ENCODE measurements around the gene PCLAF. TPM values are rescaled to one million over a fixed set of nuclear protein-coding genes. Genes with fewer than 3 reads are reported as not detected.

PCLAF gene, protein sequence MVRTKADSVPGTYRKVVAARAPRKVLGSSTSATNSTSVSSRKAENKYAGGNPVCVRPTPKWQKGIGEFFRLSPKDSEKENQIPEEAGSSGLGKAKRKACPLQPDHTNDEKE
- total RNA-seq (57.6 TPM), polyA plus RNA-seq (22.8 TPM)
- long read RNA-seq, donor 1, transcript PCLAF-201 (4 exons, 2,194 nt): major isoform, 17 of 28 reads
- long read RNA-seq, donor 1, transcript PCLAF-202 (3 exons, 911 nt): minor isoform, 11 of 28 reads
- long read RNA-seq, donor 1, partial matches to known transcripts: 0 of 28 reads
- long read RNA-seq, donor 1, other reads (novel, unspliced or antisense): 0 of 28 reads
- long read RNA-seq, donor 2: 0 reads
- long read RNA-seq, donor 3, transcript PCLAF-201 (4 exons, 2,194 nt): major isoform, 217 of 316 reads
- long read RNA-seq, donor 3, transcript PCLAF-202 (3 exons, 911 nt): minor isoform, 86 of 316 reads
- long read RNA-seq, donor 3, transcript PCLAF-204 (3 exons, 689 nt): minor isoform, 9 of 316 reads
- long read RNA-seq, donor 3, partial matches to known transcripts: 0 of 316 reads
- long read RNA-seq, donor 3, other reads (novel, unspliced or antisense): 0 of 316 reads
- long read RNA-seq, donor 4, transcript PCLAF-201 (4 exons, 2,194 nt): major isoform, 54 of 71 reads
- long read RNA-seq, donor 4, transcript PCLAF-202 (3 exons, 911 nt): minor isoform, 15 of 71 reads
- long read RNA-seq, donor 4, partial matches to known transcripts: 0 of 71 reads
- long read RNA-seq, donor 4, other reads (novel, unspliced or antisense): 0 of 71 reads
- long read RNA-seq, donor 5, transcript PCLAF-204 (3 exons, 689 nt): minor isoform, 7 of 308 reads
- long read RNA-seq, donor 5, transcript PCLAF-201 (4 exons, 2,194 nt): major isoform, 226 of 308 reads
- long read RNA-seq, donor 5, transcript PCLAF-202 (3 exons, 911 nt): minor isoform, 73 of 308 reads
- long read RNA-seq, donor 5, partial matches to known transcripts: 0 of 308 reads
- long read RNA-seq, donor 5, other reads (novel, unspliced or antisense): 0 of 308 reads
- long read RNA-seq, donor 6, transcript PCLAF-201 (4 exons, 2,194 nt): major isoform, 72 of 102 reads
- long read RNA-seq, donor 6, transcript PCLAF-202 (3 exons, 911 nt): minor isoform, 28 of 102 reads
- long read RNA-seq, donor 6, partial matches to known transcripts: 0 of 102 reads
- long read RNA-seq, donor 6, other reads (novel, unspliced or antisense): 0 of 102 reads
- long read RNA-seq, donor 7, transcript PCLAF-202 (3 exons, 911 nt): minor isoform, 42 of 198 reads
- long read RNA-seq, donor 7, transcript PCLAF-201 (4 exons, 2,194 nt): major isoform, 151 of 198 reads
- long read RNA-seq, donor 7, partial matches to known transcripts: 0 of 198 reads
- long read RNA-seq, donor 7, other reads (novel, unspliced or antisense): 0 of 198 reads
- long read RNA-seq, donor 8, transcript PCLAF-202 (3 exons, 911 nt): minor isoform, 13 of 54 reads
- long read RNA-seq, donor 8, transcript PCLAF-201 (4 exons, 2,194 nt): major isoform, 41 of 54 reads
- long read RNA-seq, donor 8, partial matches to known transcripts: 0 of 54 reads
- long read RNA-seq, donor 8, other reads (novel, unspliced or antisense): 0 of 54 reads
- long read RNA-seq, donor 9, transcript PCLAF-202 (3 exons, 911 nt): minor isoform, 31 of 117 reads
- long read RNA-seq, donor 9, transcript PCLAF-201 (4 exons, 2,194 nt): major isoform, 84 of 117 reads
- long read RNA-seq, donor 9, partial matches to known transcripts: 0 of 117 reads
- long read RNA-seq, donor 9, other reads (novel, unspliced or antisense): 0 of 117 reads
- long read RNA-seq, donor 10, transcript PCLAF-202 (3 exons, 911 nt): minor isoform, 43 of 128 reads
- long read RNA-seq, donor 10, transcript PCLAF-201 (4 exons, 2,194 nt): major isoform, 82 of 128 reads
- long read RNA-seq, donor 10, partial matches to known transcripts: 0 of 128 reads
- long read RNA-seq, donor 10, other reads (novel, unspliced or antisense): 0 of 128 reads

DNA sequence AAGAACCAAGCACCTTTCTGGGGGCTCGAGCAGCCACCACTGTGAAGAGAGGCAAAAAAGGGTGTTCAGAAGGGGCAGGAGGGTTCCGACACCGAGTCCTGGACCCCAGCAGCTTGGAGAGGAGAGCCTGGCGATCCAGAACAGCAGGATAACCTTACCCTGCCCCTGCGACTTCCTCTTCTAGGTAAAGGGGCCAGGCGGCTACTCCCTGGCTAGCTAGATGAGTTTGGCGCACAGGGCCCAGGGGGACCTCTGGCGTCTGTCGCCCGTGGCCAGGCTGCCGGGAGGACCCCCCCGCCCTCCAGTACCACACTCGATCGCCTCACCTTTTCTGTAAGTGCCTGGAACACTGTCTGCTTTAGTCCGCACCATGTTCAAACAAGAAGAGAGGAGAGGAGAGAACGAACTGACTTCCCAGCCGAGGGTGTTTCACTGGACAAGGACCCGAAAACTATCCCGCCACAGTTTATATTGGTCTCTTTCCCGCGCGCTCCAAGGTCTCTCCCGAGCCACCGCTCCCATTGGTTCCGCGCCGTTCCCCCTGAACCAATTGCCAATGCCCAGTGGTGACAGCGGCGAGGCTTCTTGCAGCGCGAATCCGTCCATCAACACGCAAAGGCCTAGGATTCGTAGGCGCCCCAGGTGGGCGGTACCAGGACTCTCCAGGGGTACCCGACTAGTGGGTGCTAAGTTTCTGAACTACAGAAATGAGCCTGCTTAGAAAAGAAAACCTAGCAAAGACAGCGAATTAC, at the start of gene PCLAF:
TSS of gene PCLAF (minus strand) at position 442 of the 752 bp plus-strand sequence. CDS start at position 372, 70 bp downstream.
- Histone ChIP-seq H3K27ac (ENCODE audit: low read depth in 1 of 2, low read length in 1 of 2) (peak within 1 kb of the TSS in 1 of 2 donors; percentile 55), H3K4me1 (ENCODE audit: control insufficient read depth in 2 of 2, insufficient read depth in 2 of 2, low read length in 2 of 2) (peaks cover 4 to 17% of the 10 kb centered on the region in 2 donors), H3K4me3 (ENCODE audit: low read length in 2 of 2) (peak within 1 kb of the TSS; percentile 66 to 69), H3K36me3 (ENCODE audit: control insufficient read depth in 2 of 2, insufficient read depth in 2 of 2, low read length in 1 of 2) (peaks cover 3% of the 10 kb centered on the region in 2 donors), H3K27me3 (ENCODE audit: control insufficient read depth in 2 of 2, insufficient read depth in 1 of 2, low read length in 1 of 2) (no peaks in the 10 kb centered on the region), H3K9me3 (ENCODE audit: control insufficient read depth in 2 of 2, insufficient read depth in 1 of 2, low read length in 1 of 2) (peaks cover 0 to 3% of the 10 kb centered on the region in 2 donors)
- peak; percentile 82 to 97 (median 92) for DNase-seq (ENCODE audit: low read depth in 6 of 9, low spot score in 9 of 9)
- under 1% methylated on average over 38 of the region's 38 CpGs for WGBS

DNA sequence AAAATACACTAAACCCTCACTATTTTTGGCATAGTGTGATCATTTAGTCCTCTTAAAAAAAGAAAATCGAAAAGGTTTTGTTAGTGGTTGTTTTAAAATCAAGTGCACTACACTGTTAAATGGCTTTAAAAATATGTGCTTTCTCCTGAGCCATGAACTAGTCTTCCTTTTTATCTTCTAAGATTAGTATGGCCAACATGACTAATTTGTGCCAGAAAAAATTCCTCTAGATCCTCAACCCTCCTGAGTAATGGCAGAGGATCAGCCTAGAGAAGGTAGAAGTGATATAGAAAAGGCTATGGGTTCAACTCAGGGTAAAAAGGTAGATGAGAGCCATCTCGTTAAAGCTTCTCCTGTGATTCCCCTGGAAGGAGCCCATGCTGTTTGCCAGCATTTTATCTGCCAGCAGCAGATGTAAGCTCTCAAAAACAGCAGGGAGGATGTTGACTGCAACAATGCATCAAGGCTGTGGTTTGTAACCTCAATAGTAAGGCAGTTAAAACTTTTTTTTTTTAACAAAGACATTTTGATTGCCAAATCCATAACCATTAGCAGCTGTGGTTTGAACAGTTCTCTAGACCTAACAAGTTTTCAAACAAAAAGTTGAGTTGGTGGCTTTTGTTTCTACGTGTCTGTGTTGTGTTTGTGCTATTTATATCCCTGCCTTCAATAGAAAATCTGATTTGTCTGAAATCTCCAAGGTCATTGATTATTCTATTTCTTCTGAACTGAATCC, 48.9 kb upstream of the PCLAF start:
- 2% methylated on average over 3 of the region's 3 CpGs for WGBS
- H3K4me1 ChIP-seq (ENCODE audit: control insufficient read depth in 2 of 2, insufficient read depth in 2 of 2, low read length in 2 of 2): peaks cover 7 to 12% of the 10 kb centered on the region in 2 donors
- H3K36me3 ChIP-seq (ENCODE audit: control insufficient read depth in 2 of 2, insufficient read depth in 2 of 2, low read length in 1 of 2): peaks cover 4 to 24% of the 10 kb centered on the region in 2 donors

DNA sequence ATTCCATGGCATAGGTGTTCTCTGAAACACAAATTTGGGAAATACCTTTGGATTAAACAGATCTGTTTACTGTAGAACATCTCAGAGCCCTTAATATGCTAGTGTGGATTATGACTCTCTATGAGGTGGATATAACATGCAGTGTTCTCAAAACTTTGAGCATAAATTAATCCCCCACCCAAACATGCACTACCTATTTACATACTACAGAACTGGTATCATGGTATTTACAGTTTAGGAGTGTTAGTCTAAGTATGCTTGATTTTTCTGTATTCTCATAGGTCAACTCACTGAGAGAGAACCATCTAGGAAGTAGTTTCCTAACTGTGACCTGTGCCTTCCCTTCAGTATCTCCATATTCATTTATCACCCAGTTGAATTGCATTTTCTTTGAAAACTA, 48.2 kb upstream of the PCLAF start:
- H3K36me3 ChIP-seq (ENCODE audit: control insufficient read depth in 2 of 2, insufficient read depth in 2 of 2, low read length in 1 of 2): peaks cover 8 to 29% of the 10 kb centered on the region in 2 donors
- no peak overlapping the region for H3K4me3 ChIP-seq (ENCODE audit: low read length in 2 of 2)
- peak overlapping the region; percentile 18 to 59 for H3K27ac ChIP-seq (ENCODE audit: low read depth in 1 of 2, low read length in 1 of 2)
- H3K27me3 ChIP-seq (ENCODE audit: control insufficient read depth in 2 of 2, insufficient read depth in 1 of 2, low read length in 1 of 2): no peaks in the 10 kb centered on the region
- H3K9me3 ChIP-seq (ENCODE audit: control insufficient read depth in 2 of 2, insufficient read depth in 1 of 2, low read length in 1 of 2): no peaks in the 10 kb centered on the region
- H3K4me1 ChIP-seq (ENCODE audit: control insufficient read depth in 2 of 2, insufficient read depth in 2 of 2, low read length in 2 of 2): peaks cover 7 to 12% of the 10 kb centered on the region in 2 donors
- DNase-seq (ENCODE audit: low read depth in 6 of 9, low spot score in 9 of 9): no peak

More for the DNA sequence above, 48.9 kb upstream of the PCLAF start:
- H3K27me3 ChIP-seq (ENCODE audit: control insufficient read depth in 2 of 2, insufficient read depth in 1 of 2, low read length in 1 of 2): no peaks in the 10 kb centered on the region
- DNase-seq (ENCODE audit: low read depth in 6 of 9, low spot score in 9 of 9): peak in 8 of 9 donors; percentile 26 to 86 (median 58)
- H3K4me3 ChIP-seq (ENCODE audit: low read length in 2 of 2): no peak overlapping the region
- peak overlapping the region; percentile 1 to 82 for H3K27ac ChIP-seq (ENCODE audit: low read depth in 1 of 2, low read length in 1 of 2)
- H3K9me3 ChIP-seq (ENCODE audit: control insufficient read depth in 2 of 2, insufficient read depth in 1 of 2, low read length in 1 of 2): no peaks in the 10 kb centered on the region

DNA sequence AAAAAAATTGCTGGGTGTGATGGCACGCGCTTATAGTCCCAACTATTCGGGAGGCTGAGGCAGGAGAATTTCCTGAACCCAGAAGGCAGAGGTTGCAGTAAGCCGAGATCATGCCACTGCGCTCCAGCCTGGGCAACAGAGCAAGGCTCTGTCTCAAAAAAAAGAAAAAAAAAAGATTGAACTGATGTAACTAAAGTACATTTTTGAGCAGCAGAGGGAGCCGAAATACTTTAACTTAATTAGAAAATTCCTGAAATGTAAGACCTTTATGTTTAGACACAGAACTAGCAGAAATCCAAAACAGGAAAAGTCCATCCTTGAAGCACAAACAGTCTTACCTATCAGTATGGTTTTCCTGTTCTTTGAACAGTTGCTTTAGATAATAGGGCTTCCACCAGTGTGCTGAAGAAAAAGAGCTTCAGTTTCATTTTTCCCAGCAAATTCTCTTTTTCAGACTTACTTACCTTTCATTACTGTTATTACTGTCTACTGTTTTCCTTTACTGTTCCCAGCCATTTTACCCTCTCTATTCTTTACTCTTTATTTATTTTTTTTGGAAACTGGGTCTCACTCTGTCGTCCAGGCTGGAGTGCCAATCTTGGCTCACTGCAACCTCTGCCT, 45.7 kb upstream of the PCLAF start:
- H3K27ac ChIP-seq (ENCODE audit: low read depth in 1 of 2, low read length in 1 of 2): no peak overlapping the region
- no peaks in the 10 kb centered on the region for H3K9me3 ChIP-seq (ENCODE audit: control insufficient read depth in 2 of 2, insufficient read depth in 1 of 2, low read length in 1 of 2)
- H3K27me3 ChIP-seq (ENCODE audit: control insufficient read depth in 2 of 2, insufficient read depth in 1 of 2, low read length in 1 of 2): no peaks in the 10 kb centered on the region
- H3K4me1 ChIP-seq (ENCODE audit: control insufficient read depth in 2 of 2, insufficient read depth in 2 of 2, low read length in 2 of 2): peaks cover 7 to 12% of the 10 kb centered on the region in 2 donors
- H3K36me3 ChIP-seq (ENCODE audit: control insufficient read depth in 2 of 2, insufficient read depth in 2 of 2, low read length in 1 of 2): peaks cover 8 to 37% of the 10 kb centered on the region in 2 donors
- no peak overlapping the region for H3K4me3 ChIP-seq (ENCODE audit: low read length in 2 of 2)
- DNase-seq (ENCODE audit: low read depth in 6 of 9, low spot score in 9 of 9): peak in 2 of 9 donors; percentile 10 to 51
- WGBS: 85% methylated on average over 7 of the region's 7 CpGs

DNA sequence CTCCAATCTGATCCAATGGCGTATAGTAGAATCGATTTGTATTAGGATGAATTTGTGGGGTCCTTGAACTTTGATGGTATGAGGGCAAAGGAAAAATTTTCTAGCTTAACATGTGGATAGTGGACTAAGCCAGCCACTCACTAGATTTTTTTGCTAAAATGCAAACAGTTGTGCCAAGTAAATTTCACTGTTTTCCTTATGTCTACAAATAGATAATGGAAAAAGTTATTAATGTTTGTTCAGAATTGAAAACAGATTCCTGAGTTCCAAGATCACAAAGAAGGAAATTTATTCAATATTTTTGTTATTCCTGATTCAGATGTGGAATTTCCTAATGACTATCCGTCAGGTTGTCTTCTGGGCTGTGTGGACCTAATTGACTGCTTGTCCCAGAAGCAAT, 44.0 kb upstream of the PCLAF start:
- Histone ChIP-seq H3K9me3 (ENCODE audit: control insufficient read depth in 2 of 2, insufficient read depth in 1 of 2, low read length in 1 of 2) (no peaks in the 10 kb centered on the region), H3K4me1 (ENCODE audit: control insufficient read depth in 2 of 2, insufficient read depth in 2 of 2, low read length in 2 of 2) (peaks cover 5 to 9% of the 10 kb centered on the region in 2 donors), H3K36me3 (ENCODE audit: control insufficient read depth in 2 of 2, insufficient read depth in 2 of 2, low read length in 1 of 2) (peaks cover 18 to 47% of the 10 kb centered on the region in 2 donors), H3K4me3 (ENCODE audit: low read length in 2 of 2) (no peak overlapping the region), H3K27me3 (ENCODE audit: control insufficient read depth in 2 of 2, insufficient read depth in 1 of 2, low read length in 1 of 2) (no peaks in the 10 kb centered on the region), H3K27ac (ENCODE audit: low read depth in 1 of 2, low read length in 1 of 2) (no peak overlapping the region)
- no peak for DNase-seq (ENCODE audit: low read depth in 6 of 9, low spot score in 9 of 9)
- WGBS: 96% methylated on average over 3 of the region's 3 CpGs

DNA sequence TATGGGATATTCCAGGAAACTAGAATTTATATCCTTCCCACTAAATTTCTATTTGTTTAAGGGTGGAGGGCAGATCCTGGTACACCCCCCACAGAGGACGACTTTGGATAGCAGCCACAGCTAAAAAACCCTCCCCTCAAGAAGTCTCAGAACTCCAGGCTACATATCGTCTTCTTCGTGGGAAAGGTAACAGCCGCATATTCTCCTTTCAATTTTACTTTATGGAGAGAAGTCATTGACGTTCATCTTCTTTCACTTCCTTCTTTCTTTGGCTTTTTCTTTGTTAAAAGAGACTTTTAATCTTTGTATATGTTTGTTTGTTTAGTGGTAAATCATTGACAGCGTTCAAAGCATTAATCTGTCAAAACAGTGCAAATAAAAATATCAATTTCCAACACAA, 42.7 kb upstream of the PCLAF start:
- no peaks in the 10 kb centered on the region for H3K27me3 ChIP-seq (ENCODE audit: control insufficient read depth in 2 of 2, insufficient read depth in 1 of 2, low read length in 1 of 2)
- H3K27ac ChIP-seq (ENCODE audit: low read depth in 1 of 2, low read length in 1 of 2): no peak overlapping the region
- WGBS: 88% methylated on average over 6 of the region's 6 CpGs
- peaks cover 0 to 6% of the 10 kb centered on the region in 2 donors for H3K4me1 ChIP-seq (ENCODE audit: control insufficient read depth in 2 of 2, insufficient read depth in 2 of 2, low read length in 2 of 2)
- peaks cover 18 to 47% of the 10 kb centered on the region in 2 donors for H3K36me3 ChIP-seq (ENCODE audit: control insufficient read depth in 2 of 2, insufficient read depth in 2 of 2, low read length in 1 of 2)
- no peak overlapping the region for H3K4me3 ChIP-seq (ENCODE audit: low read length in 2 of 2)
- no peaks in the 10 kb centered on the region for H3K9me3 ChIP-seq (ENCODE audit: control insufficient read depth in 2 of 2, insufficient read depth in 1 of 2, low read length in 1 of 2)
- no peak for DNase-seq (ENCODE audit: low read depth in 6 of 9, low spot score in 9 of 9)

DNA sequence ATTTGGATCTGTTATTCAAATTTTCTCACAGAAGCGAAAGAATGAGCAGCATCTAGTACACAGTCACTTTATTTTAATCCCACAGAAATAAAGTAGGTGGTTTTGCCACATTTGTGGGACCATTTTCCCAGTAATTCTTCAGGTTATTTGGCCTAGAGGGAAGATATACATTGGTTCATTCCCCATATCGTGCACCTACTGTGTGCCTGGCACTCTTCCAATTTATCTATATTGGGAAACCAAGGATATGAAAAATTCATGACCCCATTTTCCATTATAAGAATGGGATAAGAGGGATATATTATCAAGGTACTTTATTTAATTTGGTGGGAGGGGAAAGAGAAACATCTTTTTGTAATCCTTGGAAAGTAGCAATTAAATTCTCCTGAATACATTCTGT, 41.5 kb upstream of the PCLAF start:
- Histone ChIP-seq H3K4me3 (ENCODE audit: low read length in 2 of 2) (no peak overlapping the region), H3K4me1 (ENCODE audit: control insufficient read depth in 2 of 2, insufficient read depth in 2 of 2, low read length in 2 of 2) (peaks cover 0 to 5% of the 10 kb centered on the region in 2 donors), H3K27ac (ENCODE audit: low read depth in 1 of 2, low read length in 1 of 2) (no peak overlapping the region), H3K27me3 (ENCODE audit: control insufficient read depth in 2 of 2, insufficient read depth in 1 of 2, low read length in 1 of 2) (no peaks in the 10 kb centered on the region), H3K36me3 (ENCODE audit: control insufficient read depth in 2 of 2, insufficient read depth in 2 of 2, low read length in 1 of 2) (peaks cover 18 to 48% of the 10 kb centered on the region in 2 donors), H3K9me3 (ENCODE audit: control insufficient read depth in 2 of 2, insufficient read depth in 1 of 2, low read length in 1 of 2) (no peaks in the 10 kb centered on the region)
- 96% methylated on average over 2 of the region's 2 CpGs for WGBS
- DNase-seq (ENCODE audit: low read depth in 6 of 9, low spot score in 9 of 9): no peak
